Left ventricle myocardium inferior (tissue), 1 donor: ENCODE data around the gene WDR35. TPM values are rescaled to one million over a fixed set of nuclear protein-coding genes. Genes with fewer than 3 reads are reported as not detected.

ENCODE experiments used
- DNase-seq: peaks from one replicate; pipeline ENCODE4 v3.0.0-alpha.2; 2020
- H3K27ac ChIP-seq: fragments of 200-600 bp; replicated peaks from 2 replicates; pipeline ENCODE4 v1.8.0; 2021
- H3K27me3 ChIP-seq: fragments of 200-600 bp; 2 replicates; pipeline ENCODE4 v1.8.0; 2021; ENCODE audit warnings: low read depth
- H3K36me3 ChIP-seq: fragments of 200-600 bp; 2 replicates; pipeline ENCODE4 v1.8.0; 2021
- H3K4me1 ChIP-seq: fragments of 200-600 bp; 2 replicates; pipeline ENCODE4 v1.8.0; 2021
- H3K4me3 ChIP-seq: fragments of 200-600 bp; 2 replicates; pipeline ENCODE4 v1.8.0; 2021; ENCODE audit warnings: mild to moderate bottlenecking, moderate library complexity
- H3K9me3 ChIP-seq: fragments of 200-600 bp; replicated peaks from 2 replicates; pipeline ENCODE4 v1.8.0; 2021
- intact Hi-C: fragments of 100-400 bp; cut with micrococcal nuclease; formaldehyde crosslinking; loops from one replicate; pipeline ENCODE4 v1.11.0; 2022
- total RNA-seq: library from RNA; stranded (reverse); fragmentation: NEBNext Ultra II Directional; extraction: Animal tissue kit (Norgen Biotek cat#: 25700); gene quantifications from one replicate; pipeline ENCODE4 v1.2.1, GENCODE V29; 2021
- TF ChIP-seq, protein P1 (sequence below): fragments of 200-600 bp; IDR thresholded peaks from 2 replicates; pipeline ENCODE4 v1.8.0; 2021; ENCODE audit warnings: antibody characterized with exemption, mild to moderate bottlenecking, borderline replicate concordance
- donor health status: DM: no; HTN: yes; CAD: no; lungs with severe emphysema.

Gene WDR35
- total RNA-seq, 1 donor from 2014 or later, result 4.8 TPM

DNA sequence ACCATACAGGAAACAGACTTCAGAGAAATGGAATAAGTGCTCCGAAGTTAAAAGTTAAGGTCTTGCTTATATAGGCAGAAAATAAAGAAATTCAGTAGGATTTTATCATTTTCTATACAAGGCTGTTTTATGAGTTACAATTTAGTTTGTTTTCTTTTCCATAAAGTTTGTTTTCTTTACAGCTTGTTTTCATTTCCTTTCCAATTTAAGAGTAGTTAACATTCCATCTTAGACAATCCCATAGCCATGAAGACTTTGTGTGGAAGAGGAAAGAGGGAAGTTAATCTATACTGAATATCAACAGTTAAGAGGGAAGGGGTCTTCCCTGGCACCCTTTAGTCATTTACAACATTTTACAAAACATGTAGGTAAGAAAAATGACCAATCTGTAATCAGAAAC, 114.6 kb downstream of the WDR35 start:
- intact Hi-C loops, result no loop called here
- no peaks in the 10 kb centered on the region for H3K4me1 ChIP-seq
- no peak for DNase-seq
- no peak overlapping the region for H3K27ac ChIP-seq
- H3K27me3 ChIP-seq, result no peaks in the 10 kb centered on the region
- H3K36me3 ChIP-seq, result no peaks in the 10 kb centered on the region
- H3K4me3 ChIP-seq, result no peak overlapping the region
- TF ChIP-seq, protein P1, sequence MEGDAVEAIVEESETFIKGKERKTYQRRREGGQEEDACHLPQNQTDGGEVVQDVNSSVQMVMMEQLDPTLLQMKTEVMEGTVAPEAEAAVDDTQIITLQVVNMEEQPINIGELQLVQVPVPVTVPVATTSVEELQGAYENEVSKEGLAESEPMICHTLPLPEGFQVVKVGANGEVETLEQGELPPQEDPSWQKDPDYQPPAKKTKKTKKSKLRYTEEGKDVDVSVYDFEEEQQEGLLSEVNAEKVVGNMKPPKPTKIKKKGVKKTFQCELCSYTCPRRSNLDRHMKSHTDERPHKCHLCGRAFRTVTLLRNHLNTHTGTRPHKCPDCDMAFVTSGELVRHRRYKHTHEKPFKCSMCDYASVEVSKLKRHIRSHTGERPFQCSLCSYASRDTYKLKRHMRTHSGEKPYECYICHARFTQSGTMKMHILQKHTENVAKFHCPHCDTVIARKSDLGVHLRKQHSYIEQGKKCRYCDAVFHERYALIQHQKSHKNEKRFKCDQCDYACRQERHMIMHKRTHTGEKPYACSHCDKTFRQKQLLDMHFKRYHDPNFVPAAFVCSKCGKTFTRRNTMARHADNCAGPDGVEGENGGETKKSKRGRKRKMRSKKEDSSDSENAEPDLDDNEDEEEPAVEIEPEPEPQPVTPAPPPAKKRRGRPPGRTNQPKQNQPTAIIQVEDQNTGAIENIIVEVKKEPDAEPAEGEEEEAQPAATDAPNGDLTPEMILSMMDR, result no peak
- no peaks in the 10 kb centered on the region for H3K9me3 ChIP-seq

DNA sequence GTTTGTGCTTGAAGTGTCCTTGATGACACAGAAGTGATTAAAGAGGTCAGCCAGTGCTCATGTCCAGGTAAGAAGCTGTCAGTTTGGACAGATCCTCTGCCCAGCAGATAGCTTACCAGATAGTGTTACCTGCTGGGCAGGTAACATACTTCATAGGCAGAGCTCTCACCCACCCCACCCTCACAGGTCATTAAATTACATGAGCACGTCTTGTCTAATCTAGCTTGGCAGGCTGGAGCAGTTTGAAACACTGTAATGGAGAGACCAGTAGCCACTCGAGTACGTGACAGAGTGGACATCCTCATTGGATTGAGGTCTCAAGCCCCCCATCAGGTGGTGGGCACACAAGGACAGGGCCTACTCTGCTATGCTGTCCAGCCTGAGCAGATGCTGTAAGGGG, 115.2 kb downstream of the WDR35 start:
- no peak overlapping the region for H3K27ac ChIP-seq
- no peak for DNase-seq
- no peaks in the 10 kb centered on the region for H3K9me3 ChIP-seq
- no peaks in the 10 kb centered on the region for H3K36me3 ChIP-seq
- no peak overlapping the region for H3K4me3 ChIP-seq
- no peaks in the 10 kb centered on the region for H3K27me3 ChIP-seq
- intact Hi-C loops, result no loop called here
- TF ChIP-seq, protein P1, result no peak
- H3K4me1 ChIP-seq, result no peaks in the 10 kb centered on the region

DNA sequence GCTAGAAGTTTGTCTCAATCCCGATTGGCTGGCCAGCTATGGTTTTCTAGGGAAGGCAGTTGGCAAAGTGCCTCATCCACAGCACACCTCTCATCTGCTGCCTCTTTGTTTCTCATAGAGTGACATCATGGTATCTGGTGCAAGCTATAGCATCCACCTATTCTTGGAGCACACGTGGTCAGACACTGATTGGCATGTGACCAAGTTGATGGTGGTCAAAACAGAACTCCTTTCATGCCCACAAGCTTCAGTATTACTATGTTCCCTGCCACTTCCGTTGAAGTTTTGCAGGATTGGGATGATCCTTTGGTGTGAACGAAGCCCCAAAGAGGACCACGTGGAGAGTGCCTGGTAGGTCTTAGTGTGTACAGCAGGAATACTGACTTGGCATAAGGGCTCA, 116.9 kb downstream of the WDR35 start:
- TF ChIP-seq, protein P1, result no peak
- no peak overlapping the region for H3K27ac ChIP-seq
- H3K4me1 ChIP-seq, result peaks cover 12% of the 10 kb centered on the region
- H3K9me3 ChIP-seq, result no peaks in the 10 kb centered on the region
- no peak for DNase-seq
- intact Hi-C loops, result no loop called here
- peaks cover 13% of the 10 kb centered on the region for H3K27me3 ChIP-seq
- no peaks in the 10 kb centered on the region for H3K36me3 ChIP-seq
- no peak overlapping the region for H3K4me3 ChIP-seq

DNA sequence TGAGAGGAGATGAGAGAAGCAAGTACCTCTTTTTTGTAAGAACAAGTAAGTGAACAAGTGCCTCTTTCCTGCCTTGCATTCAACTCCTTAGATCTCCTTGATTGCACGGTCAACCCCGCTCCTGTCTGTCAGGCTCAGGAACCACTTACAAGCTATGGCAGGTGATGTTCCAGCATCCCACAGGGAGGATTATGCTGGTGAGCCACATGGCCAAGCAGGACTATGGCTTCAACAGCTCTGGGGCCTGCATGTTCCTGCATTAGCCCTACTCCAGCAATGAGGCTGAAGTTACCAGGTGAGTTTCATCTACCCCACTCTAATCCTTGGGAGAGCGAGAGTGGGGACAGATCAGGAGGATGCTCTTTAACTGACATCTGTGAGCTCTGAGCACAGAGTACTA, 117.6 kb downstream of the WDR35 start:
- TF ChIP-seq, protein P1, result no peak
- Histone ChIP-seq H3K27ac (no peak overlapping the region), H3K4me1 (peaks cover 12% of the 10 kb centered on the region), H3K9me3 (no peaks in the 10 kb centered on the region), H3K4me3 (no peak overlapping the region), H3K27me3 (peaks cover 13% of the 10 kb centered on the region), H3K36me3 (no peaks in the 10 kb centered on the region)
- no peak for DNase-seq
- intact Hi-C loops, result no loop called here

DNA sequence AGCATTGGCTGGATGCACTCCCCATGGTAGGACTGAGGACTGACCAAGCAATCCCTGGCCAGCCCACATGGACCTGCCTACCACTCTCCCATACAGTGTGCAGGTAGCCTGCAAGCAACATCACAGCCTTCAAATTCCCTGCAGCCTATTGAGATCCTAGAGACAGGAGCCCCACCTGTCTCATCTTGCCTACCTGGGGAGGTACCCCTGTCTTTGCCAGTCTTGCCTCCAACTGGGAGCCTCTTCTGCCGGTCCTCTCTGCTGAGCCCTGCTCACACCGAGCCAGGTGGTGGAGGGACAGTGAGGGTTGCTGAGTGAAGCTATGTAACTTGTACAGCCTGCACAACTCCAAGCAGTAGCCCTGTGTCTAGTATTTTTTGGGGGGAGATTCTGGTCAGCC, 118.1 kb downstream of the WDR35 start:
- intact Hi-C loops, result no loop called here
- TF ChIP-seq, protein P1, result no peak
- Histone ChIP-seq H3K4me3 (no peak overlapping the region), H3K27me3 (peaks cover 13% of the 10 kb centered on the region), H3K9me3 (no peaks in the 10 kb centered on the region), H3K36me3 (no peaks in the 10 kb centered on the region), H3K27ac (no peak overlapping the region), H3K4me1 (peaks cover 12% of the 10 kb centered on the region)
- no peak for DNase-seq

DNA sequence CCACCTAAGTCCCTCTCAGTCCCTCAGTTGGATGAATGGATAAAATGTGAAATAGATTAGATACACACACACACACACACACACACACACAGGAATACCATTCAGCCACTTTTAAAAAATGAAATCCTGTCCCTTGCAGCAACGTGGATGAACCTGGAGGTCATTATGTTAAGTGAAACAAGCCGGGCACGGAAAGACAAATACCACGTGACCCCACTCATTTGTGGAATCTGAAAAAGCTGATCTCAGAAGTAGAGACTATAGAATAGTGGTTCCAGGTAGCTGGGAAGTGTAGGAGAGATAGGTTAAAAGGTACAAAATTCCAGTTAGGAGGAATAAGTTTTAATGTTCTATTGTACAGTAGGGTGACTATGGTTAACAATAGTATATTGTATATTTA, 119.1 kb downstream of the WDR35 start:
- DNase-seq, result no peak
- Histone ChIP-seq H3K27ac (no peak overlapping the region), H3K4me3 (no peak overlapping the region), H3K27me3 (peaks cover 13% of the 10 kb centered on the region), H3K36me3 (no peaks in the 10 kb centered on the region), H3K9me3 (no peaks in the 10 kb centered on the region), H3K4me1 (peaks cover 12% of the 10 kb centered on the region)
- intact Hi-C loops, result no loop called here
- TF ChIP-seq, protein P1, result no peak
